SK-N-SH treated with all-trans-retinoic acid at 6 μM for 48 hours (cell line): ENCODE data around the gene NRG4.
"Not testable (repeated sequence)": the region's sequence is repeated elsewhere in the genome, so short reads cannot be mapped to it uniquely, and the experiment has no call there.

Source experiments
- ATAC-seq: fragments of 200-7000 bp; cut with Tn5 transposase; 3 replicates; pipeline ENCODE4 v1.9.1; 2020; ENCODE audit warnings: mild to moderate bottlenecking, moderate library complexity
- ARNTL ChIP-seq: fragments of 450-650 bp; formaldehyde crosslinking; IDR thresholded peaks from 2 replicates; pipeline ENCODE4 v1.5.0; 2020; ENCODE audit warnings: low read depth, mild to moderate bottlenecking, moderate library complexity, borderline replicate concordance
- BACH2 ChIP-seq: fragments of 250-450 bp; sonication (Bioruptor Pico); IDR thresholded peaks from 2 replicates; pipeline ENCODE4 v1.9.0; 2021; ENCODE audit warnings: mild to moderate bottlenecking, borderline replicate concordance
- CREB5 ChIP-seq: fragments of 250-450 bp; sonication (Bioruptor Pico); IDR thresholded peaks from 2 replicates; pipeline ENCODE4 v1.5.1; 2020; ENCODE audit warnings: low read depth, mild to moderate bottlenecking, moderate library complexity
- CSDC2 ChIP-seq: fragments of 250-450 bp; sonication (Bioruptor Pico); IDR thresholded peaks from 2 replicates; pipeline ENCODE4 v1.5.0; 2020; ENCODE audit warnings: mild to moderate bottlenecking, moderate library complexity
- CSRNP3 ChIP-seq: fragments of 250-450 bp; sonication (Bioruptor Pico); IDR thresholded peaks from 2 replicates; pipeline ENCODE4 v1.5.1; 2021; ENCODE audit warnings: mild to moderate bottlenecking, moderate library complexity
- ISL1 ChIP-seq: fragments of 250-450 bp; sonication (Bioruptor Pico); IDR thresholded peaks from 2 replicates; pipeline ENCODE4 v2.1.2; 2022; ENCODE audit warnings: mild to moderate bottlenecking, moderate library complexity
- OSR1 ChIP-seq: fragments of 250-450 bp; sonication (Bioruptor Pico); IDR thresholded peaks from 2 replicates; pipeline ENCODE4 v1.8.0; 2022; ENCODE audit warnings: moderate library complexity, mild to moderate bottlenecking, inconsistent platforms
- PATZ1 ChIP-seq: fragments of 250-450 bp; sonication (Bioruptor Pico); IDR thresholded peaks from 2 replicates; pipeline ENCODE4 v1.8.0; 2020; ENCODE audit warnings: mild to moderate bottlenecking, moderate library complexity, borderline replicate concordance
- POU6F1 ChIP-seq: fragments of 250-450 bp; sonication (Bioruptor Pico); IDR thresholded peaks from 2 replicates; pipeline ENCODE4 v1.8.0; 2021; ENCODE audit warnings: low read depth, mild to moderate bottlenecking, moderate library complexity, borderline replicate concordance
- PPARA ChIP-seq: fragments of 250-450 bp; sonication (Bioruptor Pico); IDR thresholded peaks from 2 replicates; pipeline ENCODE4 v1.5.0; 2020; ENCODE audit warnings: mild to moderate bottlenecking, borderline replicate concordance
- RARB ChIP-seq: fragments of 250-450 bp; sonication (Bioruptor Pico); IDR thresholded peaks from 2 replicates; pipeline ENCODE4 v1.8.0; 2021; ENCODE audit warnings: mild to moderate bottlenecking, moderate library complexity
- SNAI2 ChIP-seq: fragments of 250-450 bp; sonication (Bioruptor Pico); IDR thresholded peaks from 2 replicates; pipeline ENCODE4 v1.5.0; 2020; ENCODE audit warnings: mild to moderate bottlenecking, moderate library complexity
- TCF4 ChIP-seq: fragments of 250-450 bp; sonication (Bioruptor Pico); IDR thresholded peaks from 2 replicates; pipeline ENCODE4 v1.8.0; 2021; ENCODE audit warnings: mild to moderate bottlenecking, moderate library complexity, borderline replicate concordance
- TOX ChIP-seq: fragments of 250-450 bp; sonication (Bioruptor Pico); IDR thresholded peaks from 2 replicates; pipeline ENCODE4 v1.8.0; 2021; ENCODE audit warnings: mild to moderate bottlenecking, moderate library complexity, borderline replicate concordance
- TSHZ2 ChIP-seq: fragments of 250-450 bp; sonication (Bioruptor Pico); IDR thresholded peaks from 2 replicates; pipeline ENCODE4 v1.5.0; 2020; ENCODE audit warnings: mild to moderate bottlenecking, moderate library complexity
- ZC3H10 ChIP-seq: fragments of 250-450 bp; sonication (Bioruptor Pico); IDR thresholded peaks from 2 replicates; pipeline ENCODE4 v1.5.1; 2021; ENCODE audit warnings: mild to moderate bottlenecking, moderate library complexity
- ZFP3 ChIP-seq: fragments of 250-450 bp; sonication (Bioruptor Pico); IDR thresholded peaks from 2 replicates; pipeline ENCODE4 v1.5.0; 2020; ENCODE audit warnings: mild to moderate bottlenecking, moderate library complexity
- ZFP30 ChIP-seq: fragments of 450-650 bp; formaldehyde crosslinking; IDR thresholded peaks from 2 replicates; pipeline ENCODE4 v1.5.0; 2022; ENCODE audit warnings: mild to moderate bottlenecking, moderate library complexity
- ZNF565 ChIP-seq: fragments of 450-650 bp; formaldehyde crosslinking; conservative IDR thresholded peaks from 2 replicates; pipeline ENCODE4 v1.5.0; 2020; ENCODE audit warnings: low read depth, mild to moderate bottlenecking, moderate library complexity
- ZNF70 ChIP-seq: fragments of 450-650 bp; formaldehyde crosslinking; IDR thresholded peaks from 2 replicates; pipeline ENCODE4 v1.5.0; 2020; ENCODE audit warnings: mild to moderate bottlenecking, moderate library complexity
- ZNF8 ChIP-seq: fragments of 450-650 bp; formaldehyde crosslinking; IDR thresholded peaks from 2 replicates; pipeline ENCODE4 v1.5.0; 2020; ENCODE audit warnings: mild to moderate bottlenecking, moderate library complexity

Gene NRG4

GRCh38 chr15:75985971-75986370 is 26.3 kb downstream of the NRG4 start:
- ATAC-seq = no peak
- TF ChIP-seq ISL1 (CRISPR knock-in tag) (no peak), BACH2 (CRISPR knock-in tag) (no peak), OSR1 (CRISPR knock-in tag) (no peak), TCF4 (CRISPR knock-in tag) (no peak), ZNF8 (CRISPR knock-in tag) (no peak), CSRNP3 (CRISPR knock-in tag) (no peak), ZC3H10 (CRISPR knock-in tag) (no peak)
- TF ChIP-seq, all 23 proteins: peak for 0

GRCh38 chr15:75984706-75985105 is 27.5 kb downstream of the NRG4 start:
- not testable (repeated sequence) for ATAC-seq

- no peak for ATAC-seq
- no peak for TF ChIP-seq ZNF70 (CRISPR knock-in tag)
- no peak for TF ChIP-seq POU6F1 (CRISPR knock-in tag)
- TF ChIP-seq PATZ1 (CRISPR knock-in tag) = no peak
- no peak for TF ChIP-seq TOX (CRISPR knock-in tag)
- TF ChIP-seq CSRNP3 (CRISPR knock-in tag) = no peak
- no peak for TF ChIP-seq TCF4 (CRISPR knock-in tag)
- TF ChIP-seq BACH2 (CRISPR knock-in tag) = no peak
- TF ChIP-seq TSHZ2 (CRISPR knock-in tag) = no peak
- TF ChIP-seq ZC3H10 (CRISPR knock-in tag) = no peak
- no peak for TF ChIP-seq ARNTL (CRISPR knock-in tag)
- TF ChIP-seq CSDC2 (CRISPR knock-in tag) = no peak
- TF ChIP-seq ZFP3 (CRISPR knock-in tag) = no peak
- TF ChIP-seq ZNF8 (CRISPR knock-in tag) = no peak
- no peak for TF ChIP-seq SNAI2
- TF ChIP-seq ZFP30 (CRISPR knock-in tag) = no peak
- TF ChIP-seq RARB = no peak
- no peak for TF ChIP-seq CREB5
- no peak for TF ChIP-seq PPARA (CRISPR knock-in tag)
- no peak for TF ChIP-seq ISL1 (CRISPR knock-in tag)
- TF ChIP-seq ZNF565 (CRISPR knock-in tag) = no peak
These were observed 29.8 kb downstream of the NRG4 start for GRCh38 chr15:75982468-75982867.
